Keratinocyte (primary cell): ENCODE measurements around the gene MPHOSPH6. TPM values are rescaled to one million over a fixed set of nuclear protein-coding genes. Genes with fewer than 3 reads are reported as not detected.

Experiments
- DNase-seq: peaks from one replicate; pipeline ENCODE4 v3.0.0-alpha.2; 2011; ENCODE audit warnings: low read depth, missing footprints, low spot score
- FAIRE-seq: peaks from 2 replicates; lab custom pipeline; 2011; peaks lifted over from hg19 to GRCh38; lab: Jason Lieb, UNC
- H2AFZ ChIP-seq: 2 replicates; pipeline ENCODE4 v1.6.0; 2012; ENCODE audit warnings: low read length, control low read depth, inconsistent platforms; ENCODE audit not compliant: control insufficient read depth
- H3K27ac ChIP-seq: 2 replicates; pipeline ENCODE4 v1.5.1; 2011; ENCODE audit warnings: low read length; ENCODE audit not compliant: control insufficient read depth, insufficient read depth
- H3K27me3 ChIP-seq: 3 replicates; pipeline ENCODE4 v1.6.0; 2011; ENCODE audit warnings: low read length; ENCODE audit not compliant: control insufficient read depth, insufficient read depth; ENCODE audit errors: extremely low read depth
- H3K36me3 ChIP-seq, 2 experiments: 2 replicates in 1 of 2; 3 replicates in 1 of 2; pipeline ENCODE4 v1.5.1; 2011; ENCODE audit warnings: low read length in 2 of 2, mild to moderate bottlenecking in 1 of 2; ENCODE audit not compliant: control insufficient read depth in 2 of 2, insufficient read depth in 2 of 2; ENCODE audit errors: extremely low read depth in 1 of 2
- H3K4me1 ChIP-seq: 3 replicates; pipeline ENCODE4 v1.5.1; 2011; ENCODE audit warnings: low read length; ENCODE audit not compliant: control insufficient read depth, insufficient read depth; ENCODE audit errors: extremely low read depth
- H3K4me2 ChIP-seq: 3 replicates; pipeline ENCODE4 v1.6.0; 2011; ENCODE audit warnings: low read depth, low read length; ENCODE audit not compliant: control insufficient read depth, insufficient read depth; ENCODE audit errors: extremely low read depth
- H3K4me3 ChIP-seq, 3 experiments: fragments of 200-600 bp in 1 of 3; sonication (generic) in 1 of 3; 2 replicates in 2 of 3; 3 replicates in 1 of 3; pipeline ENCODE4 v1.5.1; 2011 to 2016; ENCODE audit warnings: low read length in 3 of 3, mild to moderate bottlenecking in 3 of 3, control low read depth in 2 of 3, inconsistent platforms in 1 of 3, low read depth in 1 of 3, mixed read lengths in 1 of 3, mixed run types in 1 of 3, moderate library complexity in 1 of 3; ENCODE audit not compliant: control insufficient read depth in 2 of 3, insufficient read depth in 2 of 3; ENCODE audit errors: extremely low read depth in 1 of 3
- H3K79me2 ChIP-seq: 2 replicates; pipeline ENCODE4 v1.6.0; 2012; ENCODE audit warnings: low read length; ENCODE audit not compliant: control insufficient read depth, insufficient read depth
- H3K9ac ChIP-seq: 3 replicates; pipeline ENCODE4 v1.6.0; 2011; ENCODE audit warnings: low read length; ENCODE audit not compliant: control insufficient read depth, insufficient read depth; ENCODE audit errors: extremely low read depth
- H3K9me1 ChIP-seq: 3 replicates; pipeline ENCODE4 v1.6.0; 2011; ENCODE audit warnings: low read length; ENCODE audit not compliant: control insufficient read depth, insufficient read depth; ENCODE audit errors: extremely low read depth
- H3K9me3 ChIP-seq: 2 replicates; pipeline ENCODE4 v1.5.1; 2012; ENCODE audit warnings: low read depth, low read length; ENCODE audit not compliant: control insufficient read depth
- H4K20me1 ChIP-seq: 3 replicates; pipeline ENCODE4 v1.6.0; 2011; ENCODE audit warnings: low read length; ENCODE audit not compliant: control insufficient read depth, insufficient read depth; ENCODE audit errors: extremely low read depth
- EZH2 ChIP-seq: IDR thresholded peaks from one replicate; pipeline ENCODE4 v1.6.1; 2012; ENCODE audit warnings: inconsistent platforms, mild to moderate bottlenecking, low read length, moderate library complexity
- dilution Hi-C: fragments of 300-500 bp; cut with MboI; formaldehyde crosslinking; loops from one replicate; pipeline ENCODE4 v1.7.0; 2020; ENCODE audit warnings: low sequenced_read_pairs; ENCODE audit not compliant: extremely low pct_ligation_motif_present
- polyA plus RNA-seq, 5 experiments: library from polyadenylated mRNA; depleted of rRNA in 3 of 5; stranded (reverse) in 3 of 5; stranded (forward) in 1 of 5; unstranded in 1 of 5; fragments of >200 nt; gene quantifications; 1 replicate in 1 of 5; 2 replicates in 3 of 5; 3 replicates in 1 of 5; pipeline versions ENCODE4 v1.2.1 to v1.2.3, GENCODE V29; 2011 to 2012; ENCODE audit warnings: missing spikeins in 2 of 5, low read depth in 1 of 5, low replicate concordance in 1 of 5
- small RNA-seq, 3 experiments: library from RNA; depleted of rRNA; stranded (forward); fragments of <200 nt; gene quantifications; one replicate each; pipeline ENCODE3, GENCODE V24; 2012; ENCODE audit warnings: low read depth in 3 of 3, low replicate concordance in 1 of 3; ENCODE audit not compliant: insufficient read length in 3 of 3
- TF ChIP-seq, protein P1 (sequence below), 3 experiments: IDR thresholded peaks in 1 of 3; conservative IDR thresholded peaks in 1 of 3; optimal IDR thresholded peaks in 1 of 3; 2 replicates in 2 of 3; 3 replicates in 1 of 3; pipeline versions ENCODE3 to v1.5.1; 2011; ENCODE audit warnings: low read length in 3 of 3, mild to moderate bottlenecking in 3 of 3, moderate library complexity in 2 of 3, control low read depth in 1 of 3, inconsistent platforms in 1 of 3; ENCODE audit not compliant: insufficient read depth in 2 of 3; ENCODE audit errors: extremely low read depth in 1 of 3

MPHOSPH6 gene
- polyA plus RNA-seq, 1 donor (not counting 4 experiments of a cell fraction or from before 2014, with no cell fraction given) = 76.1 TPM

DNA sequence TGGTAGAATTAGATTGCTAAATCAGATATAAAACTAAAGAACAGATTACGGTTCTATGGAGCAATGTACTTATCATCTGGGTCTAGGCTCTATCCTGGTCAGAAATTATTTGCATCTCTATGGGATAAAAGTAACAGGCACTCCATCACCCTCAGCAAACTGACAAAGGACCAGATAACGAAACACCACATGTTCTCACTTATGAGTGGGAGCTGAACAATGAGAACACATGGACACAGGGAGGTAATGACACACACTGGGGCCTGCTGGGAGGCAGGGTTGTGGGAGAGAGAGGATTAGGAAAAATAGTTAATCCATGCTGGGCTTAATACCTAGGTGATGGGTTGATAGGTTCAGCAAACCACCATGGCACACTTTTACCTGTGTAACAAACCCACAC is 61.9 kb downstream of the MPHOSPH6 start:
- Histone ChIP-seq H4K20me1 (no peaks in the 10 kb centered on the region), H3K36me3 (no peaks in the 10 kb centered on the region), H3K9ac (no peak overlapping the region), H3K27me3 (no peaks in the 10 kb centered on the region), H3K9me1 (no peaks in the 10 kb centered on the region), H3K79me2 (no peaks in the 10 kb centered on the region), H3K4me3 (no peak overlapping the region), H3K27ac (no peak overlapping the region), H2AFZ (no peak overlapping the region), H3K9me3 (no peaks in the 10 kb centered on the region), H3K4me1 (peaks cover 19% of the 10 kb centered on the region), H3K4me2 (no peak overlapping the region)
- dilution Hi-C loops = no loop called here
- no peak for TF ChIP-seq EZH2
- TF ChIP-seq, protein P1, sequence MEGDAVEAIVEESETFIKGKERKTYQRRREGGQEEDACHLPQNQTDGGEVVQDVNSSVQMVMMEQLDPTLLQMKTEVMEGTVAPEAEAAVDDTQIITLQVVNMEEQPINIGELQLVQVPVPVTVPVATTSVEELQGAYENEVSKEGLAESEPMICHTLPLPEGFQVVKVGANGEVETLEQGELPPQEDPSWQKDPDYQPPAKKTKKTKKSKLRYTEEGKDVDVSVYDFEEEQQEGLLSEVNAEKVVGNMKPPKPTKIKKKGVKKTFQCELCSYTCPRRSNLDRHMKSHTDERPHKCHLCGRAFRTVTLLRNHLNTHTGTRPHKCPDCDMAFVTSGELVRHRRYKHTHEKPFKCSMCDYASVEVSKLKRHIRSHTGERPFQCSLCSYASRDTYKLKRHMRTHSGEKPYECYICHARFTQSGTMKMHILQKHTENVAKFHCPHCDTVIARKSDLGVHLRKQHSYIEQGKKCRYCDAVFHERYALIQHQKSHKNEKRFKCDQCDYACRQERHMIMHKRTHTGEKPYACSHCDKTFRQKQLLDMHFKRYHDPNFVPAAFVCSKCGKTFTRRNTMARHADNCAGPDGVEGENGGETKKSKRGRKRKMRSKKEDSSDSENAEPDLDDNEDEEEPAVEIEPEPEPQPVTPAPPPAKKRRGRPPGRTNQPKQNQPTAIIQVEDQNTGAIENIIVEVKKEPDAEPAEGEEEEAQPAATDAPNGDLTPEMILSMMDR (optimal IDR thresholded peaks at IDR 0.05 in 1 of 3, IDR thresholded peaks at IDR 0.05 in 1 of 3, conservative IDR thresholded peaks at IDR 0.05 in 1 of 3; ENCODE audit: extremely low read depth in 1 of 3, insufficient read depth in 2 of 3, low read length in 3 of 3) = no peak
- DNase-seq (no peak), FAIRE-seq (no peak)

DNA sequence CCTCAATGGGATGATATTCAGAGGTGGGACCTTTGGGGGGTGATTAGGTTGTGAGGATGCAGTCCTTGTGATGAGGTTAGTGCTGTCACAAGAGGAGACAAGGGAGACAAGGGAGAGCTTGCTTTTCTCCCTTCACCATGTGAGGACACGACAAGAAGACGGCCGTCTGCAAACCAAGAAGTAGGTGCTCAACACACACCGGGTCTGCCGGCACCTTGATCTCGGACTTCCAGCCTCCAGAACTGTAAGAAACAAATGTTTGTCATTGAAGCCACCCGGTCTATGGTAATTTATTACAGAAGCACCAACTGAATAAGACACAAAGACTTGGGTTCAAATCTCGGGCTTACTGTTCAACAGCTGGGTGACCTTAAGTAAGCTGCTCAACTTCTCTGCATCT is 64.9 kb downstream of the MPHOSPH6 start:
- DNase-seq (no peak), FAIRE-seq (no peak)
- H3K9me3 ChIP-seq = no peaks in the 10 kb centered on the region
- H3K4me3 ChIP-seq = no peak overlapping the region
- no peak overlapping the region for H3K27ac ChIP-seq
- H4K20me1 ChIP-seq = no peaks in the 10 kb centered on the region
- no peaks in the 10 kb centered on the region for H3K9me1 ChIP-seq
- H3K79me2 ChIP-seq = no peaks in the 10 kb centered on the region
- no peaks in the 10 kb centered on the region for H3K4me1 ChIP-seq
- TF ChIP-seq EZH2 = no peak
- TF ChIP-seq, protein P1 (optimal IDR thresholded peaks at IDR 0.05 in 1 of 3, IDR thresholded peaks at IDR 0.05 in 1 of 3, conservative IDR thresholded peaks at IDR 0.05 in 1 of 3; ENCODE audit: extremely low read depth in 1 of 3, insufficient read depth in 2 of 3, low read length in 3 of 3) = no peak
- no peak overlapping the region for H2AFZ ChIP-seq
- no peaks in the 10 kb centered on the region for H3K27me3 ChIP-seq
- H3K4me2 ChIP-seq = no peak overlapping the region
- no peaks in the 10 kb centered on the region for H3K36me3 ChIP-seq
- dilution Hi-C loops = no loop called here
- H3K9ac ChIP-seq = no peak overlapping the region

Small RNAs within 50 kb of the gene (small RNA-seq; reads per million reads assigned to genes)
- 0 reads per million in 3 experiments for gene RN7SKP190

Other genes with a start within 250 kb of the MPHOSPH6 start
- gene SDR42E1, start 158.8 kb downstream of the MPHOSPH6 start, polyA plus RNA-seq = 18.8 to 28.4 TPM (median 20.3 TPM) in 3 replicates
- 2.9 to 6.9 TPM (median 3.1 TPM) in 3 replicates for gene HSD17B2, start 135.0 kb downstream of the MPHOSPH6 start, polyA plus RNA-seq